ENCODE measurements around the gene ITPKA. TPM values are rescaled to one million over a fixed set of nuclear protein-coding genes. Genes with fewer than 3 reads are reported as not detected.
A peak's percentile ranks its signal among the peaks of the same experiment; 100 is the strongest.

Gene ITPKA
- total RNA-seq, 1 donor from 2014 or later: not detected

DNA sequence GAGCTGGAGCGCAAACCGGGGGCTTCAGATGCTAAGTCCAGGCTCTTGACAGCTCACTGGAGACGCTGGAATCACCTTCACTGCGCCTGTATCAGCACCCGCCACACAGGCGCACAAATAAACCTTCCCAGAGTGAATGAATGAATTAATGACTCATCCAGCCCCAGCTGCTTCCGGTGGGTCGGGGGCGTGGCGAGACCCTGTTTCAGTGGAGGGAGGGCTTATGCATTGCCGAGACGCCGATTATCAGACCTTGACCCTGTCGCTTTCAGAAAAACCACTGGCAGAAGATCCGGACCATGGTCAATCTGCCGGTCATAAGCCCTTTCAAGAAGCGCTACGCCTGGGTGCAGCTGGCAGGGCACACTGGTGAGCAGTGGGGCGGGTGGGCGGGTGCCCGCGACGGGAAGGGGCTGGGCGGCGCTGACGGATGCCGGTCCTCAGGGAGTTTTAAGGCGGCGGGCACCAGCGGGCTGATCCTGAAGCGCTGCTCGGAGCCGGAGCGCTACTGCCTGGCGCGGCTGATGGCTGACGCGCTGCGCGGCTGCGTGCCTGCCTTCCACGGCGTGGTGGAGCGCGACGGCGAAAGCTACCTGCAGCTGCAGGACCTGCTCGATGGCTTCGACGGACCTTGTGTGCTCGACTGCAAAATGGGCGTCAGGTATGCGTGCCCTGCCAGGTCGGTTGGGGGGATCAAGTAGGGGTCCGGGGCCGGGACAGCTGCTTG is 7.7 kb downstream of the ITPKA start:
- Mint-ChIP-seq H3K9me3 (ENCODE audit: unreplicated experiment) (no peaks in the 10 kb centered on the region), H3K27me3 (ENCODE audit: unreplicated experiment) (peaks cover 63% of the 10 kb centered on the region), H3K36me3 (ENCODE audit: unreplicated experiment) (no peaks in the 10 kb centered on the region), H3K4me1 (ENCODE audit: unreplicated experiment) (peaks cover 19% of the 10 kb centered on the region), H3K4me3 (ENCODE audit: unreplicated experiment) (peak overlapping the region; percentile 64), H3K27ac (ENCODE audit: unreplicated experiment) (no peak overlapping the region)
- TF ChIP-seq, protein P1, sequence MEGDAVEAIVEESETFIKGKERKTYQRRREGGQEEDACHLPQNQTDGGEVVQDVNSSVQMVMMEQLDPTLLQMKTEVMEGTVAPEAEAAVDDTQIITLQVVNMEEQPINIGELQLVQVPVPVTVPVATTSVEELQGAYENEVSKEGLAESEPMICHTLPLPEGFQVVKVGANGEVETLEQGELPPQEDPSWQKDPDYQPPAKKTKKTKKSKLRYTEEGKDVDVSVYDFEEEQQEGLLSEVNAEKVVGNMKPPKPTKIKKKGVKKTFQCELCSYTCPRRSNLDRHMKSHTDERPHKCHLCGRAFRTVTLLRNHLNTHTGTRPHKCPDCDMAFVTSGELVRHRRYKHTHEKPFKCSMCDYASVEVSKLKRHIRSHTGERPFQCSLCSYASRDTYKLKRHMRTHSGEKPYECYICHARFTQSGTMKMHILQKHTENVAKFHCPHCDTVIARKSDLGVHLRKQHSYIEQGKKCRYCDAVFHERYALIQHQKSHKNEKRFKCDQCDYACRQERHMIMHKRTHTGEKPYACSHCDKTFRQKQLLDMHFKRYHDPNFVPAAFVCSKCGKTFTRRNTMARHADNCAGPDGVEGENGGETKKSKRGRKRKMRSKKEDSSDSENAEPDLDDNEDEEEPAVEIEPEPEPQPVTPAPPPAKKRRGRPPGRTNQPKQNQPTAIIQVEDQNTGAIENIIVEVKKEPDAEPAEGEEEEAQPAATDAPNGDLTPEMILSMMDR (IDR thresholded peaks at IDR 0.05): no peak
- DNase-seq (ENCODE audit: extremely low spot score, unreplicated experiment): no peak

DNA sequence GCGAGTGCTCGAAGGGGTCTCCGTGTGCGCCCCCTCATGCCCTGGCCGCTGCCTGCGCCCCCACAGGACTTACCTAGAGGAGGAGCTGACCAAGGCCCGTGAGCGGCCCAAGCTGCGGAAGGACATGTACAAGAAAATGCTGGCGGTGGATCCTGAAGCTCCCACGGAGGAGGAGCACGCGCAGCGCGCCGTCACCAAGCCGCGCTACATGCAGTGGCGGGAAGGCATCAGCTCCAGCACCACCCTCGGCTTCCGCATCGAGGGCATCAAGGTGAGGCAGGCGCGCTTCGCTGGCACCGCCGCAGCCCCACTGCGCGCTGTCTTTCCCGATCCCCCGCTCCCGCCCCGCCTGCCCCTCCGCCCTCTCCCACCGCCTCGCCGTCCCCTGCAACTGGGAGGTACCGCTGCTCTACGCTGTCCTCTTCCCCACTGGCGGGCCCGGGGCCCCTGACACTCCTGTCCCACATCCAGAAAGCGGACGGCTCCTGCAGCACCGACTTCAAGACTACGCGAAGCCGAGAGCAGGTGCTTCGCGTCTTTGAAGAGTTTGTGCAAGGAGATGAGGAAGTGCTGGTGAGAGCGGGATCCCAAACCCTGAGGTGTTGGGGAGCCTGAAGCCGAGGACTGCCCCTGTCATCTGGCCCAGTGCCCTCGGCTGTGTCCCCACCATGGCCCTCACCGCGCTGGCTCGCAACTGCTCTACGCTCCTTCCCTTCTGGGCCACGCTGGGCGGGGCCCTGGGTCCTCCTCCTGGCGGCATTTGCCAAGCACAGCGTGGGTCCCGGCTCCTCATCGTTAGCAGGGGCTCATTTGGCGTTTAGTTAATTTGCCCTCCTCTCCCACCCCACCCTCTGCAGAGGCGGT is 8.5 kb downstream of the ITPKA start:
- no peaks in the 10 kb centered on the region for H3K9me3 Mint-ChIP-seq (ENCODE audit: unreplicated experiment)
- H3K27ac Mint-ChIP-seq (ENCODE audit: unreplicated experiment): no peak overlapping the region
- H3K4me3 Mint-ChIP-seq (ENCODE audit: unreplicated experiment): peak overlapping the region; percentile 59
- TF ChIP-seq, protein P1 (IDR thresholded peaks at IDR 0.05): no peak
- no peak for DNase-seq (ENCODE audit: extremely low spot score, unreplicated experiment)
- H3K36me3 Mint-ChIP-seq (ENCODE audit: unreplicated experiment): no peaks in the 10 kb centered on the region
- peaks cover 56% of the 10 kb centered on the region for H3K27me3 Mint-ChIP-seq (ENCODE audit: unreplicated experiment)
- peaks cover 19% of the 10 kb centered on the region for H3K4me1 Mint-ChIP-seq (ENCODE audit: unreplicated experiment)

DNA sequence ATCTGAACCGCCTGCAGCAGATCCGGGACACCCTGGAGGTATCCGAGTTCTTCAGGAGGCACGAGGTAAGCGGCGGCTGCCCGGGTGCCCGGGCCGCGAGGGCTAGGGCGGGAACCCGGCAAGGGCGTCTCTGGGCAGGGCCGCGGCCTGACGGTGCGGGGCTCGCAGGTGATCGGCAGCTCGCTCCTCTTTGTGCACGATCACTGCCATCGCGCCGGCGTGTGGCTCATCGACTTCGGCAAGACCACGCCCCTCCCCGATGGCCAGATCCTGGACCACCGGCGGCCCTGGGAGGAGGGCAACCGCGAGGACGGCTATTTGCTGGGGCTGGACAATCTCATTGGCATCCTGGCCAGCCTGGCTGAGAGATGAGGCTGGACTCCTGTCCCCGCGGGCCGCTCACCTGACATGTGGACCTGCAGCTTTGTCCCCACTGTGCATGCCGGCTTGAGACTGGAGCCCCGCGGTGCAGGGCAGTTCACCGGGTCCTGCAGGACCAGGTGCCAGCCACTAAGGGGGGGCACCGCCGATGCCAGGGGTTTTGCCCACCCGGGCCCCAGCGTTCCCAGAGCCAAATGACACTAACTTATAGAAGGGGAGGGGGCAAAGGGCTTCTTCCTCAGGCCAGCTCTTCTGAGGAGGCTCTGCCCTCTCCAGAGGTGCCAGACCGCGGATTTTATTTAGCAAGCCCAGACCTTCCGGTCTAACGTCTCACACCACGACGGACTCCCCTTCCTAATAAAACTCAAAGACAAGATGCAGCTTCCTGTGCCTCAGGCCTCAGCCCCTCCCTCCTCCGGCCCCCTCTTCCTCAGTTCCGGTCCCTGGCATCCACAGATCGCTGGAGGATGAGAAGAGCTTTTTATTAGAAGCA is 9.4 kb downstream of the ITPKA start:
- H3K4me3 Mint-ChIP-seq (ENCODE audit: unreplicated experiment): peak overlapping the region; percentile 59
- H3K4me1 Mint-ChIP-seq (ENCODE audit: unreplicated experiment): peaks cover 19% of the 10 kb centered on the region
- TF ChIP-seq, protein P1 (IDR thresholded peaks at IDR 0.05): no peak
- no peaks in the 10 kb centered on the region for H3K9me3 Mint-ChIP-seq (ENCODE audit: unreplicated experiment)
- H3K27me3 Mint-ChIP-seq (ENCODE audit: unreplicated experiment): peaks cover 56% of the 10 kb centered on the region
- DNase-seq (ENCODE audit: extremely low spot score, unreplicated experiment): no peak
- H3K27ac Mint-ChIP-seq (ENCODE audit: unreplicated experiment): no peak overlapping the region
- no peaks in the 10 kb centered on the region for H3K36me3 Mint-ChIP-seq (ENCODE audit: unreplicated experiment)

DNA sequence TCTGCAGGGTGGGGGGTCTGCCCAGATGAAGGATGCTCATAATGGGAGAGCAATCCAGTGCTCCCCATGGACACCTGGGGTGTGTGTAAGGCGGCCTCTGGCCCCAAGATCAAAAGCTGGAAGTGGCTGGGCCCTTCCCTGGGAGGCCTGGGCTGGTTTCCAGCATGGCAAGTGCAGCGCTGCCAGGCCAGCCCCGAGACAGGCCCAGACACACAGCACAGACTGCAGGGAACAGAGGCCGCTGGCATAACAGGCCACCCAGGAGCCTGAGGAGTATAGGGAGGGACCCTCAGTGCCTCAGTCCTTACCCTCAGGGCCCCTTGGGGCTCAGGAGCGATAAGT is 10.0 kb downstream of the ITPKA start:
- peaks cover 19% of the 10 kb centered on the region for H3K4me1 Mint-ChIP-seq (ENCODE audit: unreplicated experiment)

More for the DNA sequence above, 10.0 kb downstream of the ITPKA start:
- H3K27ac Mint-ChIP-seq (ENCODE audit: unreplicated experiment): no peak overlapping the region
- no peak for DNase-seq (ENCODE audit: extremely low spot score, unreplicated experiment)
- H3K36me3 Mint-ChIP-seq (ENCODE audit: unreplicated experiment): no peaks in the 10 kb centered on the region
- peak overlapping the region; percentile 27 for H3K4me3 Mint-ChIP-seq (ENCODE audit: unreplicated experiment)
- TF ChIP-seq, protein P1 (IDR thresholded peaks at IDR 0.05): no peak
- no peaks in the 10 kb centered on the region for H3K9me3 Mint-ChIP-seq (ENCODE audit: unreplicated experiment)
- peaks cover 51% of the 10 kb centered on the region for H3K27me3 Mint-ChIP-seq (ENCODE audit: unreplicated experiment)
